Mucosa of descending colon (tissue), 3 donors: ENCODE results near the gene FGGY. TPM values are rescaled to one million over a fixed set of nuclear protein-coding genes. Genes with fewer than 3 reads are reported as not detected.
A peak's percentile ranks its signal among the peaks of the same experiment; 100 is the strongest.

ENCODE experiments used
- ATAC-seq: fragments of 200-7000 bp; cut with Tn5 transposase; one replicate; pipeline ENCODE4 v1.9.1; 2020; ENCODE audit warnings: mild to moderate bottlenecking, moderate library complexity
- DNase-seq, 3 donors: peaks; one replicate each; pipeline ENCODE4 v3.0.0-alpha.2; 2020
- H3K36me3 ChIP-seq: fragments of 200-600 bp; one replicate; pipeline ENCODE4 v1.8.0; 2021; ENCODE audit warnings: low read depth, mild to moderate bottlenecking
- H3K4me1 ChIP-seq: fragments of 200-600 bp; one replicate; pipeline ENCODE4 v1.8.0; 2021; ENCODE audit warnings: low read depth, mild to moderate bottlenecking
- H3K4me3 ChIP-seq: fragments of 200-600 bp; one replicate; pipeline ENCODE4 v1.8.0; 2021; ENCODE audit warnings: mild to moderate bottlenecking
- H3K9me3 ChIP-seq: fragments of 200-600 bp; one replicate; pipeline ENCODE4 v1.8.0; 2021; ENCODE audit warnings: mild to moderate bottlenecking
- CTCF ChIP-seq: fragments of 200-600 bp; IDR thresholded peaks from one replicate; pipeline ENCODE4 v1.8.0; 2022; ENCODE audit warnings: antibody characterized with exemption, mild to moderate bottlenecking
- intact Hi-C, 2 donors: fragments of 100-400 bp; cut with DNase I in 1 of 2; cut with micrococcal nuclease in 1 of 2; formaldehyde crosslinking; loops; one replicate each; pipeline versions ENCODE4 v1.11.0 to v1.11.1; 2022; cut with DNase I, micrococcal nuclease
- total RNA-seq, 3 donors: library from RNA; stranded (reverse); fragmentation: NEBNext Ultra II Directional in 2 of 3; extraction: Animal tissue kit (Norgen Biotek cat#: 25700) in 2 of 3; gene quantifications; one replicate each; pipeline versions ENCODE4 v1.2.1 to v1.2.4, GENCODE V29; 2021 to 2023
- donor health status: DM: no; HTN: no; CAD: no; lungs with moderate emphysema.
- donor health status: DM: no; HTN: no; CAD: no.
- donor health status: DM: no; HTN: yes; CAD: no.

The FGGY gene
- total RNA-seq, 3 donors from 2014 or later, result 25.2 to 38.3 (median 36.6) TPM

- intact Hi-C loops, result no loop called here
Measured at GRCh38 chr1:59290193-59290949, 6.5 kb upstream of the FGGY start.

GRCh38 chr1:59291561-59291960 is 5.3 kb upstream of the FGGY start:
- H3K36me3 ChIP-seq, result no peaks in the 10 kb centered on the region
- ATAC-seq, result no peak
- no peak for TF ChIP-seq CTCF
- no peaks in the 10 kb centered on the region for H3K4me1 ChIP-seq
- intact Hi-C loops, result no loop called here
- no peak overlapping the region for H3K4me3 ChIP-seq
- no peaks in the 10 kb centered on the region for H3K9me3 ChIP-seq
- DNase-seq, result no peak

More at GRCh38 chr1:59290193-59290949, 6.5 kb upstream of the FGGY start:
- Histone ChIP-seq H3K4me1 (no peaks in the 10 kb centered on the region), H3K36me3 (no peaks in the 10 kb centered on the region), H3K4me3 (no peak overlapping the region), H3K9me3 (no peaks in the 10 kb centered on the region)
- peak; percentile 38 for TF ChIP-seq CTCF
- DNase-seq (peak; percentile 50 to 64 (median 63)), ATAC-seq (peak; percentile 82)

- intact Hi-C loops, result no loop called here
- no peaks in the 10 kb centered on the region for H3K9me3 ChIP-seq
- ATAC-seq (no peak), DNase-seq (peak in 1 of 3 donors; percentile 47)
- H3K4me1 ChIP-seq, result no peaks in the 10 kb centered on the region
- no peaks in the 10 kb centered on the region for H3K36me3 ChIP-seq
- TF ChIP-seq CTCF, result no peak
- H3K4me3 ChIP-seq, result no peak overlapping the region
Measured at GRCh38 chr1:59292562-59292961, 4.3 kb upstream of the FGGY start.

GRCh38 chr1:59293206-59293605 is 3.7 kb upstream of the FGGY start:
- no peak for ATAC-seq
- H3K4me3 ChIP-seq, result no peak overlapping the region
- no peaks in the 10 kb centered on the region for H3K9me3 ChIP-seq
- no peak for TF ChIP-seq CTCF
- no peaks in the 10 kb centered on the region for H3K4me1 ChIP-seq
- DNase-seq, result no peak
- H3K36me3 ChIP-seq, result no peaks in the 10 kb centered on the region
- intact Hi-C loops, result no loop called here

- H3K9me3 ChIP-seq, result no peaks in the 10 kb centered on the region
- no peaks in the 10 kb centered on the region for H3K4me1 ChIP-seq
- no peak for TF ChIP-seq CTCF
- DNase-seq (peak in 1 of 3 donors; percentile 50), ATAC-seq (no peak)
- no peaks in the 10 kb centered on the region for H3K36me3 ChIP-seq
- no peak overlapping the region for H3K4me3 ChIP-seq
- intact Hi-C loops, result no loop called here
Measured at GRCh38 chr1:59293849-59294248, 3.0 kb upstream of the FGGY start.
